T-helper 9 cell (primary cell): Measurements from ENCODE around the gene INTS4.
"Not testable (repeated sequence)": the region's sequence is repeated elsewhere in the genome, so short reads cannot be mapped to it uniquely, and the experiment has no call there.

Source experiments
- DNase-seq: peaks from one replicate; pipeline ENCODE4 v3.0.0-alpha.2; 2020

Gene INTS4

DNA sequence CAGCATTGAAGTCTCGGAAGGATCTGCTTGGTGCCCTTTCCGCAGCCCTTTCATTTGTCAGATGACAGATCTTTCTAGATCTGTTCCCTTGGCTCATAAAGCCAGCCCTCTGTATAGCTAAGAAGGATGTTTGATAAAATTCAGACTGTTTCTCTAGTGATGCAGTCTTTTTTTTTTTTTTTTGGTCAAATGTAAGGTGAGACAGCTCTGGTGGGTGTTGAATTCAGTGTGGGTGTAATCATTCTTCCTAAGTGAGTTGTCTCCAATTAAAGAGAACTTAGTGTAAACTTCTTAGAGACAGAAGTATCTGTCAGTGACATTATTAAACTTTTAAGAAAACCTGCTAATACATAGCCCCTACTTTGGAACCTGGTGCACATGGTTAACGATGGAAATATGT lies 120.3 kb downstream of the INTS4 start:
- DNase-seq, result no peak

GRCh38 chr11:77873345-77873744 lies 121.1 kb downstream of the INTS4 start:
- DNase-seq, result no peak

- DNase-seq, result no peak
Observed at GRCh38 chr11:77871855-77872254, 122.6 kb downstream of the INTS4 start.

DNA sequence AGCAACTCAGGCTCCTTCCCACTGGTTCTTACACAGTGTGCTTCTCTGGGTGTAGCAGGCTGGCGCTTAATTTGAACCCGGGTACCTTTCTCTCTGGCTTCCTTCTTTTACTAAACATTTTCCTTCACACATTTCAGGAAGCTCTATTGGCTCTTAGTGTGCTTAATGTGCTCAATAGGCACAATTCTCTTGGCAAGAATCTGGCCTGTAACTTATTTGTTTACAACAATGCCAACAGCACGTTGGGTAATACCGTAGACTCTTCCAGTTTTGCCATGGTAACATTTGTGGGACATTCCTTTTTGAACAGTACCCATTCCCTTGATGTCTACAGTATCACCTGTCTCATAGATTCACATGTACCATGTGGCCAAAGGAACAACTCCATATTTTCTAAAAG lies 125.7 kb downstream of the INTS4 start:
- DNase-seq, result no peak

- no peak for DNase-seq
Observed at GRCh38 chr11:77866336-77866735, 128.1 kb downstream of the INTS4 start.

DNA sequence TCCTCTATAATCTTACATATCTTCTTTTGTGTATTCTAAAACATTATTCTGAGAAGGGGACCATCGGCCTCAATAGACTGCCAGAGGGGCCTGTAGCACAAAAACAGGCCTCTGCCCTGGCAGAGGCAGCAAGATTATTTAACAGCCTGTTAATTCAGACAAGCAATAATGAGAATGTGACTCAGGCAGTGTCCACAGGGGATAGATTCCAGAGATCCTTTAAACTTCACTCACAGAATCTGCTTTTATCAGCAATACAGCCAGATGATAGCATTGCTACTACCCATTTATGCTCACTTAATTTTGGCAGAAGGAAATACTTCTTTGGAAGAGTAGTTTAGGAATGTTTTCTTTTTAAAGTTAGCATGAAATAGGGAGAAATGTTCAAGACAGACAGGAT lies 128.7 kb downstream of the INTS4 start:
- DNase-seq, result no peak

DNA sequence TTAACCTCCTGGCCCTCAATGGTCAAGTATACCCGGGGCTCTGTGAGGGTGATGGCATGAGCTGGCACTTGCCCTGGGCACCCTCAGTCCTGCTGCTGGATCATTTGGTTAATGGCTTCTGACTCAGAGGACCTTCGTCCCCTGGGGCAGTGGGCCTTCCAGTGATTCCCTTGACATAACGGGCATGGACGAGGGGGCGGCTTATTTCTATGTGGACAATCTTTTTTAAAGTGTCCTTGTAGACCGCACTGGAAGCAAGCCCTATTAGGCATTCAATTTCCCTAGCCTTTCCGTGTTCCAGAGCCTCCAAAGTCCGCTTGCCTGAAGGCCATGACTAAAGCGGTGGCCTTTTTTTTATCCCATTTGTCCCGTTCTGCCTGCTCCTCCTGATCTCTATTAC lies 133.0 kb downstream of the INTS4 start:
- not testable (repeated sequence) for DNase-seq

DNA sequence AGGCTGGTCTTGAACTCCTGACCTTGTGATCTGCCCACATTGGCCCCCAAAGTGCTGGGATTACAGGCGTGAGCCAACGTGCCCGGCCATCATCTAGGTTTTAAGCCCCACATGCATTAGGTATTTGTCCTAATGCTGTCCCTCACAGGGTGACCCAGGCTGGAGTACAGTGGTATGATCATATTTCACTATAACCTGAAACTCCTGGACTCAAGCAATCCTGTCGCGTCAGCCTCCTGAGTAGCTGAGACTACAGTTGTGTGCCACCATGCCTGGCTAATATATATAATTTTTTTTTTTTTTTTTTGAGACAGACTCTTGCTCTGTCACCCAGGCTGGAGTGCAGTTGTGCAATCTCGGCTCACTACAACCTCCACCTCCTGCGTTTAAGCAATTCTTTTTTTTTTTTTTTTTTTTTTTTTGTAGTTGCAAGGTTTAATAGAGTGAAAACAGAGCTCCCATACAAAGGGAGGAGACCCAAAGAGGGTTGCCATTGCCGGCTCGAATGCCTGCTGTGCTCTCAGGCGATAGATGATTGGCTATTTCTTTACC lies 136.5 kb downstream of the INTS4 start:
- DNase-seq, result not testable (repeated sequence)

DNA sequence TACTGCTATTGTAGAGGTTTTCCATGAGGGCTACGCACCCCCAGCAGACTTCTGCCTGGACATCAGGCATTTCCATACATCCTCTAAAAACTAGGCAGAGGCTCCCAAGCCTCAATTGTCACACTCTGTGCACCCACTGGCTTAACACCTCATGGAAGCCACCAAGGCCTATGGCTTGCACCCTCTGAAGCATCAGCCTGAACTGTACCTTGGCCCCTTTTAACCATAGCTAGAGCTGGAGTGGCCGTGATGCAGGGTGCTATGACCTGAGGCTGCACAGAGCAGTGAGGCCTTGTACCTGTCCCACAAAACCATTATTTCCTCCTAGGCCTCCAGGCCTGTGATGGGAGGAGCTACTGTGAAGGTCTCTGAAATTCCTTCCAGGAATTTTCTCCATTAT lies 139.6 kb downstream of the INTS4 start:
- no peak for DNase-seq

- DNase-seq, result no peak
Observed at GRCh38 chr11:77851503-77851902, 143.0 kb downstream of the INTS4 start.

DNA sequence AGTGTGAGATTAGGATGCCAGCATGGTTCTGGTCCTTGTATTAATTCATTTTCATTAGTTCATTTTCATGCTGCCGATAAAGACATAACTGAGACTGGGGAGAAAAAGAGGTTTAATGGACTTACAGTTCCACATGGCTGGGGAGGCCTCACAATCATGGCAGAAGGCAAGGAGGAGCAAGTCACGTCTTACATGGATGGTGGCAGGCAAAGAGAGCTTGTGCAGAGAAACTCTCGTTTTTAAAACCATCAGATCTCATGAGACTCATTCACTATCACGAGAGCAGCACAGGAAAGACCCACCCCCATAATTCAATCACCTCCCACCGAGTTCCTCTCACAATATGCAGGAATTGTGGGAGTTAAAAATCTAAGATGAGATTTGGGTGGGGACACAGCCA lies 150.8 kb downstream of the INTS4 start:
- DNase-seq, result not testable (repeated sequence)

DNA sequence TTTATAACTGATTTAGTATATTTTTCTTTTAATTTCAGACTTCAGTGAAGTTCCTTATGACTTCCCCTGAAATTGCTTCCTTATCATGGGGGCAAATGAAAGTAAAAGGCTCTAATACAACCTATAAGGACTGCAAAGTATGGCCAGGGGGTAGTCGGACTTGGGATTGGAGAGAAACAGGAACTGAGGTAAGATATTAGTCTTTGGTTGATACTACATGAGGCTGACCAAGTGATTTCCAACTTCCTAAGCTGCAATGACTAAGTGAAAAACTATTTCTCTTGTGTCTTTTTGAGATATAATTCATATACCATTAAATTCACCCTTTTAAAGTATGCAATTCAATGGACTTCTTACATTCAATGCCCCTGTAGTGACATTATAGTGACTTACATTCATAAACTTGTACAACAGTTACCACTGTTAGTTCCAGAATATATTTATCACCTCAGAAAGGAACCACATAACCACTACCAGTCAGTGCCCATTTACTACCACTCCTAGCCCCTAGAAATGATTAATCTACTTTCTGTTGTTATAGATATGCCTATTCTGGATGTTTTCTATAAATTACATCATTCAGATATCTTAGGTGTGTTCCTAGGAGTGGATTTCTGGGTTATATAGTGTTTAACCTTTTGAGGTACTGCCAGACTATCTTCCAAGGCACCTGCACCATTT lies 151.9 kb downstream of the INTS4 start:
- no peak for DNase-seq

GRCh38 chr11:77833302-77833701 lies 161.2 kb downstream of the INTS4 start:
- no peak for DNase-seq

DNA sequence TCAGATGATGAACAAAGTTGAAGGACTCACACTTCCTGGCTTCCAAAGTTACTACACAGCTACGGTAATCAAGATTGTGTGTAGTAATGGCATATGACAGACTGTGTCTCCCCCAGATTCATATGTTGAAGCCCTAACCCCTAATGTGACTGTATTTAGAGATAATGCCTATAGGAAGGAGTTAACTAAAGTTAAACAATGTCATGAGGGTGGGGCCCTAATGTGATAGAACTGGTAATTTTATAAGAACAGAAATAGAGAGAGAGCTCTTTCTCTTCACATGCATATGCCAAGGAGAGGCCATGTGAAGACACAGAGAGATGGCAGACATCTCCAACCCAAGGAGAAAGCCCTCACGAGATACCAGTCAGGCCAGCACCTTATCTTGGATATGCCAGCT lies 165.5 kb downstream of the INTS4 start:
- no peak for DNase-seq
